Loucy (cell line): ENCODE data around the gene GPC4.

Experiments used
- H2AFZ ChIP-seq: fragments of 200-600 bp; sonication (generic); 2 replicates; pipeline ENCODE4 v1.6.0; 2016; ENCODE audit warnings: antibody characterized with exemption, mild to moderate bottlenecking, low read length, moderate library complexity
- H3F3A ChIP-seq: fragments of 200-600 bp; 2 replicates; pipeline ENCODE4 v1.6.0; 2016; ENCODE audit warnings: antibody characterized with exemption, low read depth, mild to moderate bottlenecking
- H3K27me3 ChIP-seq: fragments of 200-600 bp; sonication (generic); 2 replicates; pipeline ENCODE4 v1.6.1; 2014; ENCODE audit warnings: low read length, mild to moderate bottlenecking; ENCODE audit not compliant: insufficient read depth, poor library complexity, severe bottlenecking
- H3K36me3 ChIP-seq: fragments of 200-600 bp; sonication (generic); 2 replicates; pipeline ENCODE4 v1.6.1; 2016; ENCODE audit warnings: low read length; ENCODE audit not compliant: insufficient read depth
- H3K4me1 ChIP-seq: fragments of 200-600 bp; sonication (generic); 2 replicates; pipeline ENCODE4 v1.5.1; 2014; ENCODE audit warnings: low read length, mild to moderate bottlenecking; ENCODE audit not compliant: insufficient read depth, poor library complexity, severe bottlenecking
- H3K4me2 ChIP-seq: fragments of 200-600 bp; sonication (generic); 2 replicates; pipeline ENCODE4 v1.6.0; 2014; ENCODE audit warnings: antibody characterized with exemption, low read length, low read depth, mild to moderate bottlenecking; ENCODE audit not compliant: poor library complexity, severe bottlenecking
- H3K4me3 ChIP-seq: fragments of 200-600 bp; sonication (generic); 2 replicates; pipeline ENCODE4 v1.5.1; 2014; ENCODE audit warnings: low read length, mild to moderate bottlenecking, mixed read lengths; ENCODE audit not compliant: poor library complexity, severe bottlenecking
- H3K79me2 ChIP-seq: fragments of 200-600 bp; sonication (generic); 2 replicates; pipeline ENCODE4 v1.6.1; 2014; ENCODE audit warnings: low read length; ENCODE audit not compliant: insufficient read depth
- H3K9ac ChIP-seq: fragments of 200-600 bp; sonication (generic); 2 replicates; pipeline ENCODE4 v1.6.0; 2014; ENCODE audit warnings: mild to moderate bottlenecking, low read depth, low read length, moderate library complexity; ENCODE audit not compliant: poor library complexity, severe bottlenecking
- H3K9me2 ChIP-seq: fragments of 200-600 bp; sonication (generic); replicated peaks from 2 replicates; pipeline ENCODE4 v1.6.1; 2016; ENCODE audit warnings: low read depth, low read length, mixed read lengths
- H3K9me3 ChIP-seq: fragments of 200-600 bp; sonication (generic); 2 replicates; pipeline ENCODE4 v1.6.1; 2014; ENCODE audit warnings: mild to moderate bottlenecking, antibody characterized with exemption, low read length, low read depth; ENCODE audit not compliant: insufficient read depth
- H4K20me1 ChIP-seq: fragments of 200-600 bp; sonication (generic); 2 replicates; pipeline ENCODE4 v1.6.0; 2014; ENCODE audit warnings: antibody characterized with exemption, low read length, mild to moderate bottlenecking; ENCODE audit not compliant: insufficient read depth, poor library complexity, severe bottlenecking
- EZH2phosphoT487 ChIP-seq: fragments of 200-600 bp; IDR thresholded peaks from 2 replicates; pipeline ENCODE4 v1.6.1; 2018; ENCODE audit warnings: antibody characterized with exemption, mild to moderate bottlenecking, moderate library complexity, borderline replicate concordance
- TF ChIP-seq, protein P1 (sequence below): fragments of 200-600 bp; sonication (generic); conservative IDR thresholded peaks from 2 replicates; pipeline ENCODE4 v1.5.1; 2014; ENCODE audit warnings: mild to moderate bottlenecking, antibody characterized with exemption, low read length

The GPC4 gene

DNA sequence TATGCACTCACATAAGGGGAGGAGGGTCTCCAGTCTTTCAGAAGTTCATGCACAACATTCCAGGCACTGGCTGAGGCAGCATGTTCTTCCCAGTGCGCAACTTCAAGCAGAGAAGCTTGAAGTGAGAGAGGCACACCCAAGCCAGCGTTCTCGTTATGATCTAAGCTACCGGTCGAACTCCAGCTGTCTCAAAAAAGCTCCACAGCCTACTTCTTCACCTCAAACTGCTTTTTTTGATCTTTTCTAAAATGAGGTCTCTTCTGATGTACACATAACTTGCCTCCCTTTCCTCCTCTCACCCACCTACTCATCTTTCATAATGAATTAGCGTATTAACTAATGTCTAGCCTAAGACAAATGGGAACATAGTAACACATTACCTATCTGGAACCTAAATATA is 25.3 kb downstream of the GPC4 start:
- no peak overlapping the region for H3K9ac ChIP-seq
- H4K20me1 ChIP-seq = no peaks in the 10 kb centered on the region
- TF ChIP-seq EZH2phosphoT487 = no peak
- TF ChIP-seq, protein P1, sequence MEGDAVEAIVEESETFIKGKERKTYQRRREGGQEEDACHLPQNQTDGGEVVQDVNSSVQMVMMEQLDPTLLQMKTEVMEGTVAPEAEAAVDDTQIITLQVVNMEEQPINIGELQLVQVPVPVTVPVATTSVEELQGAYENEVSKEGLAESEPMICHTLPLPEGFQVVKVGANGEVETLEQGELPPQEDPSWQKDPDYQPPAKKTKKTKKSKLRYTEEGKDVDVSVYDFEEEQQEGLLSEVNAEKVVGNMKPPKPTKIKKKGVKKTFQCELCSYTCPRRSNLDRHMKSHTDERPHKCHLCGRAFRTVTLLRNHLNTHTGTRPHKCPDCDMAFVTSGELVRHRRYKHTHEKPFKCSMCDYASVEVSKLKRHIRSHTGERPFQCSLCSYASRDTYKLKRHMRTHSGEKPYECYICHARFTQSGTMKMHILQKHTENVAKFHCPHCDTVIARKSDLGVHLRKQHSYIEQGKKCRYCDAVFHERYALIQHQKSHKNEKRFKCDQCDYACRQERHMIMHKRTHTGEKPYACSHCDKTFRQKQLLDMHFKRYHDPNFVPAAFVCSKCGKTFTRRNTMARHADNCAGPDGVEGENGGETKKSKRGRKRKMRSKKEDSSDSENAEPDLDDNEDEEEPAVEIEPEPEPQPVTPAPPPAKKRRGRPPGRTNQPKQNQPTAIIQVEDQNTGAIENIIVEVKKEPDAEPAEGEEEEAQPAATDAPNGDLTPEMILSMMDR = no peak
- H3K27me3 ChIP-seq = no peaks in the 10 kb centered on the region
- no peaks in the 10 kb centered on the region for H3K4me1 ChIP-seq
- H3K4me2 ChIP-seq = no peak overlapping the region
- H3F3A ChIP-seq = no peaks in the 10 kb centered on the region
- H3K9me2 ChIP-seq = no peaks in the 10 kb centered on the region
- H3K79me2 ChIP-seq = no peaks in the 10 kb centered on the region
- H3K9me3 ChIP-seq = no peaks in the 10 kb centered on the region
- H3K4me3 ChIP-seq = no peak overlapping the region
- no peaks in the 10 kb centered on the region for H3K36me3 ChIP-seq
- no peak overlapping the region for H2AFZ ChIP-seq

DNA sequence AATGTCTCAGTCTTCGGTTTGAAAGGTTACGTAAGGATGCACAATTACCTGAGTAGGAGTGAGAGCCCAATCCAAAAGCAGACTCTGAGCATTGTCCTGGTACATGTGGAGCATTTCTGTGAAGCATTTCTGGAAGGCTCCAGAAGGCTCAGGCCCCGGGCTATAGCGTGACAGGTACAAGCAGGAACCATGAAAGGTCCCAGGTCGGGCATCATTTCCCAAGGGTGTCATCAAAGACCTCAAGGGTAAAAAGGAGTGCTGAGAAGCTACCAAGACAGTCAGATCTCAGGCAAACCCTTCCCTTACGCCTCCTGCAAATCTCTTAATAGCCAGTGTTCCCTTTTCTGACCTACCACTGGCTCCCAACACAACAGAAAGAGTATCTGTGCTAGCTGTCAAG is 30.8 kb downstream of the GPC4 start:
- Histone ChIP-seq H3K79me2 (no peaks in the 10 kb centered on the region), H3K27me3 (no peaks in the 10 kb centered on the region)

DNA sequence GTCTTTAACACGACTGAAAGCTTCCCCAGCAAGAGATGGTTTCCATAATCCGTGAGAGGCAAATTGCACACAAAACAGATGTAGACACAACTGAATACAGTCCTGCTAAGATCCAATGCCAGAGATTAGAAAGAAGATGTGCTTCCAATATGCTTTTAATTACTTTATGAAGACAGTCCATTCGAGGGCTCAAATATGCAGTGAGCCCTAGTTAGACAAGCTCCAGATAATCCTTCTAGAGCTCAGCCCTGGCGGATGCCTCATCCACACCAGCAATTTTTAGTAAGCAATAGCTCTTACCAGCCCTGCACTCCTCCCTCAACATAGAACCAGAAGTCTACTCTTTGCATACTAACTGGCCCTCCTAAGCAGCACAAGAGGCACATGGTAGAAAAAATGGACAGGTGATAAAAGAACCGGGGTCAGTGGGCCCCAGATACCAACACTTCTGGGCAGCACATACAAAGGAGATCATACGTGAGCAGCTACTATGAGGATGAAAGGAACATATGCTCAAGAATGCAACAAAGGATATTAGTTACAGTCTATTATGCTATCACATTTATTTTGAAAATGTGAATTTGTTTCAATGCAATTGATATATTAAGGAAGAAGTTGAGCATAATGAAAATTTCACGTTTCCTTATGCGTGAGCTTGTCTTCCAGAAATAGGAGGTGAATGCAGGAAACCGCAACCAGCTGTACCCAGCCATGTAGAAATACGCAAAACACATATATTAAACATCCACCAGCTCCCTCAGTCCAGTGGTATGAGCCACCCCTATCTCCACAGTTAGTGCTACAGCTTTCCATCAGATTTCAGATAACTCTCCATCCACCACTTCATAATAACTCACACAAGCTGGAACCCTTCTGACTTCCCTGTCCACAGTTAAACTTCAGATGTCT is 34.3 kb downstream of the GPC4 start:
- Histone ChIP-seq H3K9me2 (no peaks in the 10 kb centered on the region), H3K4me3 (no peak overlapping the region), H4K20me1 (no peaks in the 10 kb centered on the region), H3K4me2 (no peak overlapping the region), H3F3A (no peaks in the 10 kb centered on the region), H3K4me1 (no peaks in the 10 kb centered on the region), H3K9me3 (no peaks in the 10 kb centered on the region), H3K9ac (no peak overlapping the region), H3K79me2 (no peaks in the 10 kb centered on the region), H3K27me3 (no peaks in the 10 kb centered on the region), H3K36me3 (no peaks in the 10 kb centered on the region), H2AFZ (no peak overlapping the region)
- no peak for TF ChIP-seq EZH2phosphoT487
- TF ChIP-seq, protein P1 = no peak

More for the DNA sequence above, 30.8 kb downstream of the GPC4 start:
- no peaks in the 10 kb centered on the region for H4K20me1 ChIP-seq
- H3K36me3 ChIP-seq = no peaks in the 10 kb centered on the region
- H3K4me3 ChIP-seq = no peak overlapping the region
- H3K9me2 ChIP-seq = no peaks in the 10 kb centered on the region
- TF ChIP-seq EZH2phosphoT487 = no peak
- TF ChIP-seq, protein P1 = no peak
- H3K9ac ChIP-seq = no peak overlapping the region
- no peaks in the 10 kb centered on the region for H3F3A ChIP-seq
- no peaks in the 10 kb centered on the region for H3K4me1 ChIP-seq
- H3K4me2 ChIP-seq = no peak overlapping the region
- no peaks in the 10 kb centered on the region for H3K9me3 ChIP-seq
- no peak overlapping the region for H2AFZ ChIP-seq
